COLO829 (cell line): ENCODE measurements around the gene CT45A6.
"Not testable (repeated sequence)": the region's sequence is repeated elsewhere in the genome, so short reads cannot be mapped to it uniquely, and the experiment has no call there.

ENCODE experiments used
- DNase-seq: peaks from one replicate; pipeline ENCODE4 v3.0.0; 2012; ENCODE audit warnings: low spot score

The CT45A6 gene

GRCh38 chrX:135802687-135803086 is at the start of gene CT45A6:
CT45A6 (minus strand) TSS chrX:135802787; CDS start chrX:135798993, 3,794 bp downstream.
- not testable (repeated sequence) for DNase-seq

GRCh38 chrX:135837180-135837579 is 34.6 kb upstream of the CT45A6 start, which contains the start of gene CT45A7:
CT45A7 (minus strand) TSS chrX:135837280; CDS start chrX:135833533, 3,747 bp downstream.
- DNase-seq, result not testable (repeated sequence)

DNA sequence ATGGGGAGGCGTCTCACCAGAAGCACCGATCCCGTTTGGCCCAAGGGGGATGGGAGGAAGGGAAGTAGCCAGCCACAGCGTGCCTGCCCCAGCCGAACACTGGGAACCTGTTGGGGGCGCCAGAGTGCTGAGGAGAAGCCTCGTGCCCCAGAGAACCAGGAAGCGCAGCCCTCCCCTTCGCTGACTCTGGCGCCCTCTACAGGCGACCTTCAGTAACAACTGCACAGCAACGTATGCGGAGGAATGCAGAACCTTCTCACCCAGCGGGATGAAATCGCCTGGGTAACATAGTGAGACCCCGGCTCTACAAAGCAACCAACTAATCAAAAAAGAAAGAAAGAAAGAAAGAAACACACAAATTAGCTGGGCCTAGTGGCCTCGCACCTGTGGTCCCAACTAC is 17.3 kb upstream of the CT45A6 start, which contains the start of gene CT45A2:
Gene CT45A2, minus strand, starts transcription at position 101 of the 400 bp plus-strand sequence. CDS start 3,747 bp downstream, outside the sequence.
- DNase-seq, result not testable (repeated sequence)

GRCh38 chrX:135785403-135785802 is 17.2 kb downstream of the CT45A6 start, which contains the start of gene CT45A5:
CT45A5 (minus strand) TSS chrX:135785503; CDS start chrX:135781729, 3,774 bp downstream.
- DNase-seq, result not testable (repeated sequence)

DNA sequence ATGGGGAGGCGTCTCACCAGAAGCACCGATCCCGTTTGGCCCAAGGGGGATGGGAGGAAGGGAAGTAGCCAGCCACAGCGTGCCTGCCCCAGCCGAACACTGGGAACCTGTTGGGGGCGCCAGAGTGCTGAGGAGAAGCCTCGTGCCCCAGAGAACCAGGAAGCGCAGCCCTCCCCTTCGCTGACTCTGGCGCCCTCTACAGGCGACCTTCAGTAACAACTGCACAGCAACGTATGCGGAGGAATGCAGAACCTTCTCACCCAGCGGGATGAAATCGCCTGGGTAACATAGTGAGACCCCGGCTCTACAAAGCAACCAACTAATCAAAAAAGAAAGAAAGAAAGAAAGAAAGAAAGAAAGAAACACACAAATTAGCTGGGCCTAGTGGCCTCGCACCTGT is 34.5 kb downstream of the CT45A6 start, which contains the start of gene CT45A3:
Gene CT45A3, minus strand, starts transcription at position 101 of the 400 bp plus-strand sequence. CDS start 3,747 bp downstream, outside the sequence.
- not testable (repeated sequence) for DNase-seq

GRCh38 chrX:135744739-135745138 is 57.8 kb downstream of the CT45A6 start:
- not testable (repeated sequence) for DNase-seq
